GM19395 (cell line): ENCODE results near the gene RBM15B.
"Not testable (repeated sequence)": the region's sequence is repeated elsewhere in the genome, so short reads cannot be mapped to it uniquely, and the experiment has no call there.

ENCODE experiments used
- ATAC-seq: cut with Tn5 transposase; IDR thresholded peaks from one replicate; pipeline ENCODE4 v1.9.1; 2021; ENCODE audit warnings: mild to moderate bottlenecking, moderate library complexity; ENCODE audit not compliant: unreplicated experiment

Gene RBM15B, protein sequence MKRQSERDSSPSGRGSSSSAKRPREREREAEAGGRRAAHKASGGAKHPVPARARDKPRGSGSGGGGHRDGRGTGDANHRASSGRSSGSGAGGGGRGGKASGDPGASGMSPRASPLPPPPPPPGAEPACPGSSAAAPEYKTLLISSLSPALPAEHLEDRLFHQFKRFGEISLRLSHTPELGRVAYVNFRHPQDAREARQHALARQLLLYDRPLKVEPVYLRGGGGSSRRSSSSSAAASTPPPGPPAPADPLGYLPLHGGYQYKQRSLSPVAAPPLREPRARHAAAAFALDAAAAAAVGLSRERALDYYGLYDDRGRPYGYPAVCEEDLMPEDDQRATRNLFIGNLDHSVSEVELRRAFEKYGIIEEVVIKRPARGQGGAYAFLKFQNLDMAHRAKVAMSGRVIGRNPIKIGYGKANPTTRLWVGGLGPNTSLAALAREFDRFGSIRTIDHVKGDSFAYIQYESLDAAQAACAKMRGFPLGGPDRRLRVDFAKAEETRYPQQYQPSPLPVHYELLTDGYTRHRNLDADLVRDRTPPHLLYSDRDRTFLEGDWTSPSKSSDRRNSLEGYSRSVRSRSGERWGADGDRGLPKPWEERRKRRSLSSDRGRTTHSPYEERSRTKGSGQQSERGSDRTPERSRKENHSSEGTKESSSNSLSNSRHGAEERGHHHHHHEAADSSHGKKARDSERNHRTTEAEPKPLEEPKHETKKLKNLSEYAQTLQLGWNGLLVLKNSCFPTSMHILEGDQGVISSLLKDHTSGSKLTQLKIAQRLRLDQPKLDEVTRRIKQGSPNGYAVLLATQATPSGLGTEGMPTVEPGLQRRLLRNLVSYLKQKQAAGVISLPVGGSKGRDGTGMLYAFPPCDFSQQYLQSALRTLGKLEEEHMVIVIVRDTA

DNA sequence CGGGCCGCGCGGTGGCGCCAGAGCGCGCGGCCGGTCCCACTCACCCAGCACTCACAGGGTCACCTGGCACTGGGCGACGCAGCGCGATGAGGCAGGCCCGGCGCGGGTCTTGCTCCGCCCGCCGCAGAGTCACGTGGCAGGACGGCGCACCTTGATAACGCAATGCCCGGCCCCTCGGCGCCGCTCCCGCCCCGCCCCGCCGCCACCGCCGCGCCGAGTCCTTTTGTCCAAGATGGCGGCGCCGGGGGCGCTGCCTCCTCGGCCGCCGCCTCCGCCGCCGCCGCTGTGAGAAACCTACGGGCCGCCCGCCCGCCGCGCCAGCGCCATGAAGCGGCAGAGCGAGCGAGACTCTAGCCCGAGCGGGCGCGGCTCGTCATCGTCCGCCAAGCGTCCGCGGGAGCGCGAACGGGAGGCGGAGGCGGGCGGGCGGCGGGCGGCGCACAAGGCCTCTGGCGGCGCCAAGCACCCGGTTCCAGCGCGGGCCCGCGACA lies at the start of gene RBM15B:
Gene RBM15B, plus strand, starts transcription at position 211 of the 491 bp plus-strand sequence. Its CDS starts 115 bp downstream, at position 326.
- ATAC-seq = peak; percentile 91

DNA sequence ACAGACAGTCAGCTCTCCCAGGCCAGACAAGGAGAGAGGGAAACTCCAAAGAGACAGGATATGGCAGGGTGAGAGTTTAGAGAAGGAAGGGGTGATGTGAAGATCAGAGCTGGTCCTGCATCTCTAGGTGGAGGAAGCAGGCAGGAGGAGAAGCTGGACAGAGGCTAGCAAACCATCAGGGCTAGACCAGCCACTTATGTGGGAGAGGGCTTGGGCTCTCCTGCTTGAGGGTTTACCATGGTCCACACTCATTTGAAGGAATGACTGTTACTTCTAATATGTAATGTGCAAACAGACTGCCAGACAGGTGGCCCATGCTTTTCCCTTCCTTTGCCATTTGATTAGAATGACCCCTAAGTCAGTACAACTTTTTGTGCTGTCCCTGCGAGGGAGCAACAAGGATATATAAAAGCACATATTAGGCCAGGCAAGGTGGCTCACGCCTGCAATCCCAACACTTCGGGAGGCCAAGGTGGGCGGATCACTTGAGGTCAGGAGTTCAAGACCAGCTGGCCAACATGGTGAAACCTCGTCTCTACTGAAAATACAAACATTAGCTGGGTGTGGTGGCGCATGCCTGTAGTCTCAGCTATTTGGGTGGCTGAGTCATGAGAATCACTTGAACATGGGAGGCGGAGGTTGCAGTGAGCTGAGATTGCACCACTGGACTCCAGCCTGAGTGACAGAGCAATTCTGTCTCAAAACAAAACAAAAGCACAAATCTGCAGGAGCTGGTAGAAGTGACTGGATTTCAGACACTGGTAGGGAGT lies 47.0 kb upstream of the RBM15B start:
- ATAC-seq = no peak

DNA sequence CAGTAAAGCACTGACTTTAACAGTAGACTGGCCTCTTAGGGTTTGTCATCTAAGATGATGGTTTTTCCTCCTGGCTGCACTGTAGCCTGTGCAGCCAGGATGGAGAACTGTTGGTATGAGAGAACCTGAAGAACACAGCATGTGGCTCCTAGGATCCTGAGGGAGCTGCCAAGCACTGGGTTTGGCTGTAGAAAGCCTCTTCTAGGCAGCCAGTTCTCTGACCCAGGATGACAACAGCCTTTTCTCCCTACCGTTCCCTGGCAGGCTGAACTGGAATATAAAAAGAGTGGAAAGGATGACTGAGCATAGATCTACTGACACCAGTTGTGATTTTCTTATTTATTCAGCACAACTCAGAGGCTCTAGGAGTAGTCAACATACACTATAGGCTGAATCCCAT lies 40.3 kb upstream of the RBM15B start:
- ATAC-seq = no peak

DNA sequence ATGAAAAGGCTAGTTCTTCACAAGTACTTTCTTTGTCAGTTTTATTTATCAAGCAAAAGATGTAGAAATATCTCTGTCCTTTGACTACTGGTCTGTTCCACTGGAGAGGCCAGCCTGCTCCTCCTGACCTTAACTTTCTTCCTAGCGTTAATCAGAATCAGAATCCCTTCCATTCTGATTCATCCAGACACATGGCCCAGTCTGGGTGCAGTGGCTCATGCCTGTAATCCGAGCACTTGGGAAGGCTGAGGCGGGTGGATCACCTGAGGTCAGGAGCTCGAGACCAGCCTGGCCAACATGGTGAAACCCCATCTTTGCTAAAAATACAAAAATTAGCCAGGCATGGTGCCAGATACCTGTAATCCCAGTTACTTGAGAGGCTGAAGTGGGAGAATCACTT lies 38.0 kb upstream of the RBM15B start:
- no peak for ATAC-seq

DNA sequence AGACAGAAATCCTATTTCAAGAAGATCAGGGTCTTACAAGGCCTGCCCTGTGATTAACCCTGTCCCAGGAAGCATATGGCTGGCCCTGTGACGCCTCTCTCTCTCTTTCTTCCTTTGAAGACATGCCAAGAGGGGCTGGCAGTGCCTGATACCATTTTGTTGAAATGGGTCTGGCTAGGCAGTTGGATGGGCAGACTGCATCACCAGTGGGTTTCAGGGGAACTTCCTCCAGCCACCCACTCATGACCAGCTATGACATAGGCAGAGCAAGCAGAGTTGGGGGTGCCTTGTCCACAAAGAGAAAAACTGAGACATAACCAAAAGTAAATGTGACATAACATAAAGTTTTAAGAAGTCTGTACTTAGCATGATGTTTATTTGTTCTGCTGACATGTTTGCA lies 37.4 kb upstream of the RBM15B start:
- no peak for ATAC-seq

DNA sequence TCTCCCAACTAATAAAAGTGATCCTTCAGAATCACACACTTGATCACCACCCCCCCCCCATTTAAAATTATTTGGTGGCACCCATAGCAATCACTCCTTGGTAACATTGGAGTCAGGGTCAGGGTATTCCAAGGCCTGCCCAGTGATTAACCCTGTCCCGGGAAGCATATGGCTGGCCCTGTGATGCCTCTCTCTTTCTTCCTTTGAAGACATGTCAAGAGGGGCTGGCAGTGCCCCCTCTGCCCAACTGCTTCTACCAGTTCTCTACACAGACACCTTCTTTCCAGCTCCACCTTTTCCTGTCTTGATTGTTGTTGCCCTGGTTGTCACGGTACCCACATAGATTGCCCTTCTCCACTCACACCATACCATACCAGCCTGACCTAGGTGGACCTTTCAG lies 36.9 kb upstream of the RBM15B start:
- ATAC-seq = no peak

DNA sequence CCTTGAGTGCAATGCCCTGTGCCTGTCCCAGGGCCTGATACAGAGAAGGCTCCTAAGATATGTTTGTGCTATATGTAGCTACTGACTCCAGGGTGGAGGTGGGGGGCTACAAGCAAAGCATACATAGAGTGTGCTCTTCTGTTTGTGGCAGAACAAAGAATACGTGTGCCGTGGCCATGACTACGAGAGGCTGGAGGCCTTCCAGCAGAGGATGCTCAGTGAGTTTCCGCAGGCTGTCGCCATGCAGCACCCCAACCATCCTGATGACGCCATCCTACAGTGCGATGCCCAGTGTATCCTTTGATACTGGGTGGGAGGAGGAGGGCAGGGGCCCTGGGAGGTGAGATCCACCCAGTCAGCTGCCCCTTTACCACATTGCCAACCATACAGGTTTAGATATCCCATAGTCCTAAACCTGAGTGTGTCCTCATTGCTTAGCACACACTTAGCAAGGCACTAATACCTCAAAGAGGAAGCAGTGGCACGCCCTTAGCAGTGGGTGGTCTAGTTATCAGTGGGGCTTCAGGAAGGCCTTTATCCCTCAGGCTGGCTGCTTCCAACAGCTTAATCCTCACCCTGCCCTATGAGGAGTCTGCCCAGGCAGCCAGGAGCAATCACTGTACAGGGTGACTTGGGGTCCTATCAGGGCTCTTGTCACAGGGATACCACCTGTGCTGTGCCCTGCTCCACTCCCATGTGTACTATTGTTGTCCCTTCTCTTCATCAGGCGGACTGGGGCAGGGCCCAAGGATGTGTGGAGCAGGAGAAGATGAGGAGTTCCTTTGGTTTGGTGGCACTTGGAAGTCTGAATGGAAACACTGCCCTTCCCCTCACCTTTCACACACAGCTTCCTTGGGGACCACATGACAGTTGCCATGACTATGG lies 36.1 kb upstream of the RBM15B start:
- no peak for ATAC-seq

DNA sequence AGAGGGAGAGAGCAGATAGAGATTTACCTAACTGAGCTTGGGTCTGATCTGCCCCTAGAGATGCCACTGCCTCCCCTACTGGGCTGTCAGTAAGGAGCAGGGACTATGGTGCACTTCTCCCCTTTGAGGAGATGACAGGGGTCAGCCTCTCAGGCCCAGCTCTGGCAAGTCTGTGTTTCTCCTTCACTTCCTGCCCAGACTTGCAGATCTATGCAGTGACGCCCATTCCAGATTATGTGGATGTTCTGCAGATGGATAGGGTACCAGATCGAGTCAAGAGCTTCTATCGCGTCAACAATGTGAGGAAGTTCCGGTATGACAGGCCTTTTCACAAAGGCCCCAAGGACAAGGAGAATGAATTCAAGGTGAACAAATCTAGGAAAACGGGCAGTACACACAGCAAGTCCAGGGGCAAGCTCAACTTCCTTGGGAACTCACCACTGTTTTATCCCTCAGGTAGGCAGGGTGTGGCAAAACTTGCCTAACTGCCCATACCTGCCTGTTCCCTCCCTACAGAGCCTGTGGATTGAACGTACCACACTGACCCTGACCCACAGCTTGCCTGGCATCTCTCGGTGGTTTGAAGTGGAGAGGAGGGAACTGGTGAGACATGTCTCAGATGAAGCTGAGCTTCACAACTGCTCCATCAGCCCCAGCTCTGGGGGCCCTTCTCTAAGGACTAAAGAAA lies 35.0 kb upstream of the RBM15B start:
- no peak for ATAC-seq

DNA sequence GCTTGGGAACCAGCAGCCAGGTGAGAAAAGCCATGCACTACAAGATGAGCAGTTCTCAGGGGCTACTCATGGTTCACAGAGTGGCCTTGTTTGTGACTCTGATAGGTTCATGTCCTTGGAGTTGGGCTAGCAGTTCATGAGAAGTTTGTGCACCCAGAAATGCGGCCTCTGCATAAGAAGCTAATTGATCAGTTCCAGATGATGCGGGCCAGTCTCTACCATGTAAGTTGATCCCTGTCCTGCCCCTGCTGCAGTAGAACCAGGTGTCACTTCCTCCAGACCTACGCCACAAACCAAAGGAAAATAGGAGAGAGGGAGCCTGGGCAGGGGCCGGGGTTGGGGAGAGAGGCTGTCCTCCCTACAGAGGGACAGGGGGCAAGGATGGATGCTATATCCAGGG lies 33.2 kb upstream of the RBM15B start:
- no peak for ATAC-seq

DNA sequence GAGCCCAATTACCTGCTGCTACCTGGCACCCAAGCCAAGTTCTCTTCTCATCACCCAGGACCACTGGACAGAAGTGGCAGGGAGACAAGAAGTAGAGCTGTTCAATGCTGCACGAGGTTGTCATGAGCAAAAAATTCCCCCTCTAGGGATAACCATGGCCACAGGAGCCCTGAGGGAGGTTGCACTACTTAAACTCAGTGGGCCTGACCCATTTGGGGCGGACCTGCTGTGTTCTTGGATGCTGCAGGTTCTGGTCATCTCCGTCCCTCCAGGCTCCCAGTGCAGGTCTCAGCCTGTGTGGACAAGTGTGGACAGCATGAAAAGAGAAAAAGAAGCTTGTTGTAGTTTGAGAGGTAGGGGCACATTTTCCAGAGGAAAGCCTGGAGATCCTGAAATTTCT lies 32.1 kb upstream of the RBM15B start:
- no peak for ATAC-seq

DNA sequence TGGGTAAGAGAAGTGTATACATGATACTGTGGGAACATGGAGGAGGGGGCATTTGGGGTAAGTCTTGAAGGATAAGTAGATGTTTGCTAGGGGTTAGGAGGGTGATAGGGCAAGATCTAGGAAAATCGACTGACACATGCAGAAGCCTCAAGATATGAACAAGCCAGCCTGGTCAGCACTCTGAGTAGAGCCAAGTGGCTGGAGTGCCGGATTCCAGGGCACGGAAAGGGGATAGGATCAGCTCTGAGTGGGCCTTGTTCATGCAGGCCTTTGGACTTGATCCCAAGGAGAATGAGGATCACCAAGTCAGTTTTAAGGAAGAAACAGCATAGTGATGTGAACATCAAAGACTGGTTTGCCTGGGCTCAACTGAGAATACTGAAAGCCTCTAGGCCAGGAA lies 30.3 kb upstream of the RBM15B start:
- ATAC-seq = no peak

DNA sequence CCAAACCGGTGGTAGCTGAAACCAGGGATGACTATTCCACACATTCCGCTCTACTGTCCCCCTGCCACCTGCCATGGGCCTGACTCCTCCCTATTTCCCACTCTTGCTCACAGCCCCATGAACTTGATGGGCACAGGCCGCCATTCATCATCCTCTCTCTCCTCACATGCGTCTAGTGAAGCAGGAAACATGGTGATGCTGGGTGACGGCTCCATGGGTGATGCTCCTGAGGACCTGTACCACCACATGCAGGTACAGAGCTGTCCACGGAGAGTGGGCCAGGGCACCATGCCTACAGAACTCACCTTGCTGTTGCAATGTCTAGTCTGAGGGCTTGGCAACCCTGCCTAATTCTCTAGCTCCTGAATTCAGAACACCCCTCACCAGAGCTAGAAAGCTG lies 29.3 kb upstream of the RBM15B start:
- ATAC-seq = no peak

DNA sequence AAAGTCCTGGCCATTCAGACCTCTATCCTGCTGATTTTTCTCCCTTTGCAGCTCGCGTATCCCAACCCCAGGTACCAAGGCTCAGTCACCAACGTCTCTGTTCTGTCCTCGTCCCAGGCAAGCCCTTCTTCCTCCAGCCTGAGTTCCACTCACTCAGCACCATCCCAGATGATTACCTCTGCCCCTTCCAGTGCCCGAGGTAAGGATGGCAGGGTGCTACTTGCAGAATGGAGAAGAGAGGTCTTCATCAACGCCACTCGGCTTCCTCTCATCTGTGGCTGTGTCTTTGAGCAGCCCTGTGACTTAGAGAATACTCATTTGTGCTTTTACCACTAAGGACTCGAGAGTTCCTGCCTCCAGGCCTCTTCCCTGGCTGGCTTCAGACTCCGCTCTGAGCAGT lies 28.6 kb upstream of the RBM15B start:
- no peak for ATAC-seq

DNA sequence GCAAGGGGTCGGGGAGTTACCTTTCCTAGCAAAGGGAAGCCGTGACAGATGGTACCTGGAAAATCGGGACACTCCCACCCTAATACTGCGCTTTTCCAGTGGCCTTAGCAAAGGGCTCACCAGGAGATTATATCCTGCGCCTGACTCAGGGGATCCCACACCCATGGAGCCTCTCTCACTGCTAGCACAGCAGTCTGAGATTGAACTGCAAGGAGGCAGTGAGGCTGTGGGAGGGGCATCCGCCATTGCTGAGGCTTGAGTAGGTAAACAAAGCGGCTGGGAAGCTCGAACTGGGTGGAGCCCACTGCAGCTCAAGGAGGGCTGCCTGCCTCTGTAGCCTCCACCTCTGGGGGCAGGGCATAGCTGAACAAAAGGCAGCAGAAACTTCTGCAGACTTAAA lies 22.8 kb upstream of the RBM15B start:
- not testable (repeated sequence) for ATAC-seq

DNA sequence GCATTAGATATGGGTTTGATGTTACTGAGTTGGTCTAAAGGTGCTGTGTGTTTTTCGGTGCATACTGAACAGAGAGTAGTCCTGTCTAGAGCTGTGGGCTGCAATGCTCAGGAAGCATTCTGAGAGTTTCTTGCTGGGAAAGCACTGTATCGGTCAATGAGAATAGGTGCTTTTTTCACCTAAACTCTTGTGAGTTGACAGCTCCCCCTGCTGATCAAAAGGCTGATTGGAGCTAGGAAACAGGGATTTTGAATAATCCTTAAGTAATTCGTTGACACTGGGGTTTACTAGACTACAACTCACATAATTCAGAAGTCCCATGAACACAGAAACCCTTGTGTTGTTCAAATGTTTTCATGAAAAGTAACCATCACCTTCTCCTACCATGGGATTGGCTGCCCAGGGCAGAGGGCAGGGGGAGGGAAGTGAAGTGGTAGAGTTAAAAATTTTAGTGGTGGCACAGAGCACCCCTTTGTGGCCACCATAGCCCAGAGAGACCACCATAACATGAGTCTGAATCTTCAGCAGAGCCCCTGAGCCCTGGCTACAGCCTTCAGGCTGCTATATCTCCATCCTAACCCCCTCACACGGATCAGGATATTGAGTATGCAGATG lies 19.0 kb upstream of the RBM15B start:
- no peak for ATAC-seq

DNA sequence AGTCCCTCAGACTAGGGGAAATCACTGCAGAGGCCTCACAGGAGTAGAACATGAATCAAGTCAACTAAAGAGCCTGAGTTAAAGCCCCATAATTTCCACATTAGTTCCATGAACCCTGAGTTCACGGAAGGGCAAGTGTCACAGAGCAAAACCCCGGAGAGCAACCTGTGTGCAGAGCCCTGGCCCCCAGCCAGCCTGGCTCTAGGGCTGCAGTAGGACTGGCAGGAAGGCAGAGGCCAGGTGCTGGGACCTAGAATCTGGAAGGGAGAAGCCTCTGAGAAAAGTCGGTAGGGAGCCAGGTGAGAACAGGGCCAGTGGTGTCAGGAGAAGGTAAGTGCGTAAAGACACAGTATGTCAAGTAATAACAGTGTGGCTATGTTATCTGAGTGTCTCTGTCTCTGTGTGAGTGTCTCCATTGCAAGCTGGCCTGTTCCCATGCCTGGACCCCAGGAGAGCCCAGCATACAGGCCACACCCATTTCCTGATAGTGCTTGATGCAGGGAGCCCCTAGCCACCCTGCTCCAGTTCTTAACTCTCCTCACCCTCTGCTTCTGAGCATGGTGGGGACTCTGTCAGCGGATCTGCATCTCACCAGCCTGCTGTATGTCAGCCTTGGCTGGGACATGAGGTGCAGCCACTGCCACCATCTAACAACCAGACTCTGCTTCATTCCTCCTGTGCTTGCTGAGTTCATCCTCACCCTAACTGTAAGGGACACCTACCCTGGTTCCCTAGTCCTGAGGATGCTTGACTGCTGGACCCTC lies 17.2 kb upstream of the RBM15B start:
- no peak for ATAC-seq

DNA sequence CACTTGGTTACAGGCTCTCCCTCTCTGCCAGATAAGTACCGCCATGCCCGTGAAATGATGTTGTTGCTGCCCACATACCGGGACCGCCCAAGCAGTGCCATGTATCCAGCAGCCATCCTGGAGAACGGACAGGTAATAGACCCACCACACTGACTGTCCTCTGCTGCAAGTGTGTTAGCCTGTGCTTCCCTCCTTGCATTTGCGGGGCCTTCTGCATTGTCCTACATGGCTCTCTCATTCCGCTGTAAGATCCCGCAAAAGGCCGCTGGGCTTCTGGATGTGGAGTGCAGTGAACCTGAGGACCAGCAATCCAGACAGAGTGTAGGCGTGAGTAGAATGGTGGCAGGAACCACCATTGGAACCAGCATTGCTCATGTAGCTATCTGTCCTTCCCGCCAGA lies 16.6 kb upstream of the RBM15B start:
- no peak for ATAC-seq

DNA sequence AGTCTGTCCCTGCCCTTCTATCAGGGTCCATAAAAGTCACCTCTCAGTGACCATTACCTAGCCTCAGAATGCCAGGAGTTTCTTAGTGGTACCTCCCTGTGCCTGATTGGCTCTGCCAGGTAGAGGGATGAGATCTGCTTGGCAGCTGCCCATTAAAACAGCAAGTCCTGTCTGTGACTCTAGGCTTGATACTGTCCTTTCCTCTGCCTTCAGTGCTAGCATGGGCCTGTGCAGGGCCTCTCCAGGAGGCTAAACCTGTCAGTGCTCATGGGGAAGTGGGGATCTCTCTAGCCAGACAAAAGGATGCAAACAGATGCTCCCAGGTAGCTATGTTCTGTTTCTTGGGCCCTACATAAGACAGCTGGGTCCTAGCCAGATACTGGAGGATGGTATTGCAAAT lies 15.9 kb upstream of the RBM15B start:
- ATAC-seq = no peak
